Type B pancreatic cell (in vitro differentiated cells): ENCODE results near the gene CEP250. TPM values are rescaled to one million over a fixed set of nuclear protein-coding genes. Genes with fewer than 3 reads are reported as not detected.

ENCODE experiments used
- DNase-seq: peaks from one replicate; pipeline ENCODE4 v3.0.0; 2021; ENCODE audit warnings: mixed read lengths; ENCODE audit not compliant: unreplicated experiment; ENCODE audit errors: extremely low spot score
- H3K27ac Mint-ChIP-seq: 2 replicates; pipeline ENCODE4 v1.8.0; 2021; ENCODE audit warnings: mild to moderate bottlenecking, mixed read lengths
- H3K27me3 Mint-ChIP-seq: 2 replicates; pipeline ENCODE4 v1.8.0; 2021; ENCODE audit warnings: mixed read lengths
- H3K36me3 Mint-ChIP-seq: 2 replicates; pipeline ENCODE4 v1.8.0; 2021; ENCODE audit warnings: mixed read lengths
- H3K4me1 Mint-ChIP-seq: one replicate; pipeline ENCODE4 v1.8.0; 2021; ENCODE audit warnings: mixed read lengths; ENCODE audit not compliant: unreplicated experiment
- H3K4me3 Mint-ChIP-seq: 2 replicates; pipeline ENCODE4 v1.8.0; 2021; ENCODE audit warnings: mild to moderate bottlenecking, mixed read lengths
- H3K9me3 Mint-ChIP-seq: 2 replicates; pipeline ENCODE4 v1.8.0; 2021; ENCODE audit warnings: mixed read lengths
- CTCF ChIP-seq: fragments of 200-600 bp; sonication (generic); conservative IDR thresholded peaks from 2 replicates; pipeline ENCODE4 v1.5.0; 2021; ENCODE audit warnings: antibody characterized with exemption, mild to moderate bottlenecking
- total RNA-seq: library from RNA; stranded (reverse); gene quantifications from 2 replicates; pipeline ENCODE4 v1.2.1, GENCODE V29; 2021; ENCODE audit warnings: low replicate concordance

The CEP250 gene
- total RNA-seq, 1 donor from 2014 or later = 57.1 TPM

GRCh38 chr20:35504751-35505150 lies 49.4 kb downstream of the CEP250 start:
- Mint-ChIP-seq H3K27ac (no peak overlapping the region), H3K4me3 (no peak overlapping the region), H3K36me3 (peaks cover 14% of the 10 kb centered on the region), H3K9me3 (no peaks in the 10 kb centered on the region), H3K27me3 (no peaks in the 10 kb centered on the region), H3K4me1 (no peaks in the 10 kb centered on the region)
- no peak for TF ChIP-seq CTCF
- DNase-seq = no peak

- no peaks in the 10 kb centered on the region for H3K9me3 Mint-ChIP-seq
- H3K4me1 Mint-ChIP-seq = no peaks in the 10 kb centered on the region
- DNase-seq = no peak
- no peak overlapping the region for H3K4me3 Mint-ChIP-seq
- TF ChIP-seq CTCF = no peak
- peaks cover 11% of the 10 kb centered on the region for H3K36me3 Mint-ChIP-seq
- no peaks in the 10 kb centered on the region for H3K27me3 Mint-ChIP-seq
- no peak overlapping the region for H3K27ac Mint-ChIP-seq
Observed at GRCh38 chr20:35506179-35506578, 50.8 kb downstream of the CEP250 start.

- TF ChIP-seq CTCF = no peak
- no peak overlapping the region for H3K27ac Mint-ChIP-seq
- H3K27me3 Mint-ChIP-seq = no peaks in the 10 kb centered on the region
- no peaks in the 10 kb centered on the region for H3K9me3 Mint-ChIP-seq
- no peaks in the 10 kb centered on the region for H3K4me1 Mint-ChIP-seq
- no peak for DNase-seq
- H3K36me3 Mint-ChIP-seq = peaks cover 14% of the 10 kb centered on the region
- H3K4me3 Mint-ChIP-seq = no peak overlapping the region
Observed at GRCh38 chr20:35506872-35507638, 51.7 kb downstream of the CEP250 start.

- no peak overlapping the region for H3K4me3 Mint-ChIP-seq
- no peaks in the 10 kb centered on the region for H3K27me3 Mint-ChIP-seq
- H3K9me3 Mint-ChIP-seq = no peaks in the 10 kb centered on the region
- no peak overlapping the region for H3K27ac Mint-ChIP-seq
- DNase-seq = no peak
- no peak for TF ChIP-seq CTCF
- H3K36me3 Mint-ChIP-seq = peaks cover 8% of the 10 kb centered on the region
- no peaks in the 10 kb centered on the region for H3K4me1 Mint-ChIP-seq
Observed at GRCh38 chr20:35508493-35509218, 53.3 kb downstream of the CEP250 start.

GRCh38 chr20:35510951-35511735 lies 55.7 kb downstream of the CEP250 start:
- Mint-ChIP-seq H3K9me3 (no peaks in the 10 kb centered on the region), H3K4me1 (no peaks in the 10 kb centered on the region), H3K27me3 (no peaks in the 10 kb centered on the region), H3K27ac (no peak overlapping the region), H3K36me3 (peaks cover 3% of the 10 kb centered on the region), H3K4me3 (no peak overlapping the region)
- DNase-seq = no peak
- TF ChIP-seq CTCF = no peak
